Ovary (tissue), 9 donors: ENCODE measurements around the gene ACSL6. TPM values are rescaled to one million over a fixed set of nuclear protein-coding genes. Genes with fewer than 3 reads are reported as not detected.
A peak's percentile ranks its signal among the peaks of the same experiment; 100 is the strongest.

ENCODE experiments used
- DNase-seq, 5 donors: peaks; one replicate each; pipeline ENCODE4 v3.0.0-alpha.2; 2019 to 2020
- H3K27ac ChIP-seq, 2 donors: fragments of 200-600 bp; one replicate each; pipeline versions ENCODE4 v1.5.1 to v1.8.0; 2019 to 2022
- H3K27me3 ChIP-seq: fragments of 200-600 bp; one replicate; pipeline ENCODE4 v1.8.0; 2022
- H3K36me3 ChIP-seq: fragments of 200-600 bp; sonication (generic); one replicate; pipeline ENCODE4 v1.5.1; 2019
- H3K4me1 ChIP-seq: one replicate; pipeline ENCODE4 v1.8.1; 2013; ENCODE audit warnings: mild to moderate bottlenecking, moderate library complexity; ENCODE audit not compliant: insufficient read depth
- H3K4me3 ChIP-seq: fragments of 200-600 bp; sonication (generic); one replicate; pipeline ENCODE4 v1.5.1; 2017
- H3K9me3 ChIP-seq, 2 donors: fragments of 200-600 bp in 1 of 2; sonication (generic) in 1 of 2; one replicate each; pipeline versions ENCODE4 v1.5.1 to v1.8.1; 2013 to 2019; ENCODE audit warnings: mild to moderate bottlenecking in 1 of 2, moderate library complexity in 1 of 2
- EP300 ChIP-seq: sonication (generic); formaldehyde crosslinking; IDR thresholded peaks from one replicate; pipeline ENCODE4 v1.6.1; 2017; ENCODE audit warnings: antibody characterized with exemption
- POLR2A ChIP-seq: fragments of 450-650 bp; IDR thresholded peaks from one replicate; pipeline ENCODE4 v1.6.1; 2017; ENCODE audit warnings: antibody characterized with exemption, mild to moderate bottlenecking, moderate library complexity
- WGBS, 3 donors: extraction: QIAGEN DNeasy Blood & Tissue Kit in 1 of 3; methylation state at CpG; one replicate each; pipeline versions ENCODE4 v1.1.5 to v1.1.7; 2013 to 2017; 5-methylcytosine and 5-hydroxymethylcytosine counted together
- intact Hi-C, 4 donors: fragments of 100-400 bp; cut with DNase I; formaldehyde crosslinking; loops; one replicate each; pipeline versions ENCODE4 v1.11.0 to v1.15.1; 2022 to 2023
- polyA plus RNA-seq, 2 donors: library from polyadenylated mRNA; stranded (reverse); fragments of 200-250 nt in 1 of 2; fragments of 350-450 nt in 1 of 2; fragmentation: Illumina TruSeq in 1 of 2; extraction: RNeasy Lipid Tissue Mini Kit (QIAGEN cat#74804) in 1 of 2; gene quantifications; one replicate each; pipeline ENCODE4 v1.2.3, GENCODE V29; 2013 to 2014
- total RNA-seq, 7 donors: library from RNA; depleted of rRNA in 2 of 7; stranded (reverse); fragments of >200 nt in 2 of 7; fragmentation: NEBNext Ultra II Directional in 3 of 7; extraction: Animal tissue kit (Norgen Biotek cat#: 25700) in 3 of 7; gene quantifications; one replicate each; pipeline versions ENCODE4 v1.1.0 to v1.2.4, GENCODE V29; 2016 to 2023
- TF ChIP-seq, protein P1 (sequence below), 3 donors: fragments of 450-650 bp in 2 of 3; fragments of 200-600 bp in 1 of 3; IDR thresholded peaks; one replicate each; pipeline versions ENCODE4 v1.5.1 to v1.8.0; 2016 to 2022; ENCODE audit warnings: antibody characterized with exemption in 3 of 3, mild to moderate bottlenecking in 1 of 3
- donor health status: DM: no; HTN: no; CAD: no; lungs with moderate emphysema.
- donor health status: DM: no; HTN: no; CAD: no.
- donor health status: Bipolar disorder and iron deficiency.
- donor health status: DM: yes; HTN: yes; CAD: no.
- donor health status: DM: no; HTN: no; CAD: no.
- donor health status: DM: yes; HTN: yes; CAD: no.

Gene ACSL6
- total and polyA plus RNA-seq, 9 donors: 0.07 to 0.65 (median 0.22) TPM; not detected in 1

DNA sequence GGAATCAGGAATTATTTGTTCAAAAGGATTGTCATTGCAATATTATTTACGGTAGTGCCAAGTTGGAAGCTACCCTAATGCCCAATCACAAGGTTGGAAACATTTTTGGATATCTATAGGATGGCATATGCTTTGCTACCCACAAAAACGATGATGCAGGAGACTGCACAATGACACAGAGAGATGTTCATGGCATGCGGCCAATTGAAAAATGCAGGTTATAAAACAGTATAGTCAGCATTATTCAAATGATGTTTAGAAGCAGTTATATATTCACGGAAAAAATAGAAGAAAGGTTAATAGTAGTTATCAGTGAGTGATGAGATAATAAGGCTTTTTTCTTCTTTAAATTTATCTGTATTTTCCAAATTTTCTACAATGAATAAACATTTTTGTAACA, 5.9 kb upstream of the ACSL6 start:
- no peak for DNase-seq
- intact Hi-C loops: no loop called here
- H3K9me3 ChIP-seq: no peaks in the 10 kb centered on the region
- no peak for TF ChIP-seq EP300
- TF ChIP-seq, protein P1, sequence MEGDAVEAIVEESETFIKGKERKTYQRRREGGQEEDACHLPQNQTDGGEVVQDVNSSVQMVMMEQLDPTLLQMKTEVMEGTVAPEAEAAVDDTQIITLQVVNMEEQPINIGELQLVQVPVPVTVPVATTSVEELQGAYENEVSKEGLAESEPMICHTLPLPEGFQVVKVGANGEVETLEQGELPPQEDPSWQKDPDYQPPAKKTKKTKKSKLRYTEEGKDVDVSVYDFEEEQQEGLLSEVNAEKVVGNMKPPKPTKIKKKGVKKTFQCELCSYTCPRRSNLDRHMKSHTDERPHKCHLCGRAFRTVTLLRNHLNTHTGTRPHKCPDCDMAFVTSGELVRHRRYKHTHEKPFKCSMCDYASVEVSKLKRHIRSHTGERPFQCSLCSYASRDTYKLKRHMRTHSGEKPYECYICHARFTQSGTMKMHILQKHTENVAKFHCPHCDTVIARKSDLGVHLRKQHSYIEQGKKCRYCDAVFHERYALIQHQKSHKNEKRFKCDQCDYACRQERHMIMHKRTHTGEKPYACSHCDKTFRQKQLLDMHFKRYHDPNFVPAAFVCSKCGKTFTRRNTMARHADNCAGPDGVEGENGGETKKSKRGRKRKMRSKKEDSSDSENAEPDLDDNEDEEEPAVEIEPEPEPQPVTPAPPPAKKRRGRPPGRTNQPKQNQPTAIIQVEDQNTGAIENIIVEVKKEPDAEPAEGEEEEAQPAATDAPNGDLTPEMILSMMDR (IDR thresholded peaks at IDR 0.05): no peak
- TF ChIP-seq POLR2A: no peak
- no peaks in the 10 kb centered on the region for H3K27me3 ChIP-seq
- H3K27ac ChIP-seq: no peak overlapping the region
- H3K36me3 ChIP-seq: no peaks in the 10 kb centered on the region
- 26 to 72% (median 36%) methylated on average over 4 of the region's 4 CpGs for WGBS, 3 donors
- no peaks in the 10 kb centered on the region for H3K4me1 ChIP-seq
- H3K4me3 ChIP-seq: no peak overlapping the region

DNA sequence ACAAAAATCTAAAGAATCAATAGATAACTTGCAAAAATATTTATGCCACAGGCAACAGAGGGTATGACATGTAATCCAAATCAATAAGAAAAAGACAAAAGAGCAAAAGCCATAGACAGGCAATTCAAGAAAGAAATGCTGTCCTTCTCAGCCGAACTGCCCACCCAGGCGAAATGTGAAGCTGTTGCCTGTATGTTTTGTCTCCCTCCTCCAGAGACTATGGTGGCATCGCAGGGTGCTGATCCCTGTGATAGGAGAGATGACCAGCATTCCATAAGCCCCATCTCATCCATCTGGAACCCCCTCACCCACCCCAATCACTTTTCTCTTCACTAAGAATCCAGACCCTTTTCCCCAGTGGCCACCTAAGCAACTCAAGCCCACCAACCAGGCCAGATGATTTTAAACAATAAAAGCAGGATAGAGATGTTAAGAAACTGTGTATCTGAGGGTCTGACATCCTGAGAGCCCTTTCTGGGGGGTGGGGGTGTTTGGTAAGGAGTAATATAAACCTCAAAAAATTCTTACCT, 5.3 kb upstream of the ACSL6 start:
- Histone ChIP-seq H3K27ac (no peak overlapping the region), H3K4me1 (peaks cover 3% of the 10 kb centered on the region), H3K27me3 (no peaks in the 10 kb centered on the region), H3K9me3 (no peaks in the 10 kb centered on the region), H3K4me3 (no peak overlapping the region), H3K36me3 (no peaks in the 10 kb centered on the region)
- DNase-seq: no peak
- TF ChIP-seq EP300 (no peak), POLR2A (no peak)
- TF ChIP-seq, protein P1 (IDR thresholded peaks at IDR 0.05): no peak
- WGBS, 3 donors: 68 to 86% (median 81%) methylated on average over 3 of the region's 3 CpGs
- intact Hi-C loops: no loop called here

- intact Hi-C loops: no loop called here
- WGBS, 3 donors: 85 to 94% (median 88%) methylated on average over 2 of the region's 2 CpGs
- no peak overlapping the region for H3K4me3 ChIP-seq
- H3K27ac ChIP-seq: no peak overlapping the region
- no peaks in the 10 kb centered on the region for H3K36me3 ChIP-seq
- peaks cover 7% of the 10 kb centered on the region for H3K4me1 ChIP-seq
- TF ChIP-seq, protein P1 (IDR thresholded peaks at IDR 0.05): no peak
- TF ChIP-seq EP300: no peak
- no peak for TF ChIP-seq POLR2A
- H3K9me3 ChIP-seq: no peaks in the 10 kb centered on the region
- H3K27me3 ChIP-seq: no peaks in the 10 kb centered on the region
- peak in 2 of 5 donors; percentile 1 to 10 for DNase-seq
These were observed 2.3 kb upstream of the ACSL6 start for GRCh38 chr5:132013711-132014110.

DNA sequence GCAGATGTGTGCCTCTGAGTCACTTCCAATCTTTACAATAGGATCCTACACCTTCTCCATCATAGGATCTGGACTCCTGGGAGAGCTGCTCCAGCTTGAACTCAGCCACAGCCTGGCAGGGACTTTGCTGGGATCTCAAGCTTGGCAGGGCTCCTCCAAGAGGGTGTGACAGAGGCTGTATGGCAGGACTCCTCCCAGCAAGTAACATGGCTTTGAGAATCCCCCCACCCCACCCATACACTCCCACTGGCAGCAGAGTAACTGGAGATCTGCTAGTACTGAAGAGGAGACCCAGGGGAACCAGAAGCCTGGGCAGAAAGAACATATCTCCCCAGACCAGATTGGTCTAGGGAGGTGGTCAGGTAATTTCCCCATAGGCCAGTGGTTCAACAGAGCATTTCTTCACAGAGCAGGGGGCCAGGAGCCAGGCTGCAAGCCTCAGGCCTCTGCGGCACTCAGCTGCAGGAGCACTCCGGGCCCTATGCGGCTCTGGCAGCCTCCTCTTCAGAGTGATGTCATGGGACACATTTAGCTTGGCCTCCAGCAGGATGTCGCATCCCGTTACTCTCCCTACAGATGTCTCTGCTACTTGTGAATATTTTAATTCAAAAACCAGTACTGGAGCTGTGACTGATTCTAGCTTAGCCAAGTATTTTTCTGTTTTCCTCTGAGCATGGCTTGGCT, 1.7 kb upstream of the ACSL6 start:
- H3K36me3 ChIP-seq: no peaks in the 10 kb centered on the region
- TF ChIP-seq POLR2A (no peak), EP300 (no peak)
- TF ChIP-seq, protein P1 (IDR thresholded peaks at IDR 0.05): no peak
- no peaks in the 10 kb centered on the region for H3K9me3 ChIP-seq
- no peak overlapping the region for H3K4me3 ChIP-seq
- no peaks in the 10 kb centered on the region for H3K27me3 ChIP-seq
- peak in 1 of 5 donors; percentile 15 for DNase-seq
- H3K27ac ChIP-seq: no peak overlapping the region
- WGBS, 3 donors: 75 to 85% (median 76%) methylated on average over 5 of the region's 5 CpGs
- intact Hi-C loops: no loop called here
- H3K4me1 ChIP-seq: peaks cover 7% of the 10 kb centered on the region
